Neuronal stem cell (in vitro differentiated cells): Measurements from ENCODE around the gene COASY.

ENCODE experiments used
- DNase-seq: peaks from one replicate; pipeline ENCODE4 v3.0.0-alpha.2; 2013; ENCODE audit warnings: low spot score
- H2AFZ ChIP-seq: one replicate; pipeline ENCODE4 v1.6.1; 2013; ENCODE audit warnings: mild to moderate bottlenecking, low read length, inconsistent platforms
- H2AK5ac ChIP-seq: 2 replicates; pipeline ENCODE4 v1.6.1; 2013; ENCODE audit warnings: low read depth, mild to moderate bottlenecking, inconsistent platforms, low read length, moderate library complexity, mixed read lengths
- H2BK120ac ChIP-seq: 2 replicates; pipeline ENCODE4 v1.6.1; 2013; ENCODE audit warnings: low read depth, mild to moderate bottlenecking, inconsistent platforms, low read length, moderate library complexity, mixed read lengths
- H2BK12ac ChIP-seq: one replicate; pipeline ENCODE4 v1.6.1; 2013; ENCODE audit warnings: low read length, inconsistent platforms
- H2BK15ac ChIP-seq: 2 replicates; pipeline ENCODE4 v1.6.1; 2013; ENCODE audit warnings: mild to moderate bottlenecking, low read length, inconsistent platforms, mixed read lengths
- H2BK5ac ChIP-seq: one replicate; pipeline ENCODE4 v1.6.1; 2013; ENCODE audit warnings: inconsistent platforms, mild to moderate bottlenecking, low read length, moderate library complexity
- H3K14ac ChIP-seq: one replicate; pipeline ENCODE4 v1.6.1; 2013; ENCODE audit warnings: low read length, inconsistent platforms
- H3K18ac ChIP-seq: 2 replicates; pipeline ENCODE4 v1.6.1; 2013; ENCODE audit warnings: low read length, inconsistent platforms
- H3K23ac ChIP-seq: 2 replicates; pipeline ENCODE4 v1.6.1; 2013; ENCODE audit warnings: low read depth, mild to moderate bottlenecking, mixed read lengths, low read length, inconsistent platforms; ENCODE audit not compliant: poor library complexity
- H3K27ac ChIP-seq: replicated peaks from 3 replicates; pipeline ENCODE4 v1.5.1; 2013; ENCODE audit warnings: low read length, inconsistent platforms
- H3K27me3 ChIP-seq, 3 experiments: 2 replicates each; pipeline ENCODE4 v1.6.1; 2013; ENCODE audit warnings: low read length in 3 of 3, mild to moderate bottlenecking in 2 of 3, inconsistent platforms in 1 of 3, low read depth in 1 of 3, mixed read lengths in 1 of 3, moderate library complexity in 1 of 3; ENCODE audit not compliant: control insufficient read depth in 3 of 3, insufficient read depth in 3 of 3
- H3K36me3 ChIP-seq, 2 donors: replicated peaks in 1 of 2; 2 replicates each; pipeline ENCODE4 v1.6.1; 2013; ENCODE audit warnings: low read length in 2 of 2; ENCODE audit not compliant: control insufficient read depth in 2 of 2, insufficient read depth in 2 of 2
- H3K4ac ChIP-seq: 2 replicates; pipeline ENCODE4 v1.6.1; 2013; ENCODE audit warnings: inconsistent platforms, mild to moderate bottlenecking, low read length, moderate library complexity
- H3K4me1 ChIP-seq, 2 donors: 1 replicate in 1 of 2; 2 replicates in 1 of 2; pipeline ENCODE4 v1.6.1; 2013; ENCODE audit warnings: low read length in 2 of 2, low read depth in 1 of 2; ENCODE audit not compliant: control insufficient read depth in 2 of 2, insufficient read depth in 1 of 2
- H3K4me2 ChIP-seq: one replicate; pipeline ENCODE4 v1.6.1; 2013; ENCODE audit warnings: mild to moderate bottlenecking, low read length, inconsistent platforms; ENCODE audit not compliant: insufficient read depth, poor library complexity, severe bottlenecking
- H3K4me3 ChIP-seq, 2 donors: 2 replicates each; pipeline ENCODE4 v1.5.1; 2013; ENCODE audit warnings: low read length in 2 of 2, mild to moderate bottlenecking in 2 of 2, inconsistent platforms in 1 of 2, moderate library complexity in 1 of 2
- H3K79me1 ChIP-seq: one replicate; pipeline ENCODE4 v1.6.1; 2013; ENCODE audit warnings: low read depth, mild to moderate bottlenecking, inconsistent platforms, low read length, moderate library complexity
- H3K9ac ChIP-seq: one replicate; pipeline ENCODE4 v1.6.1; 2013; ENCODE audit warnings: mild to moderate bottlenecking, low read depth, low read length, inconsistent platforms; ENCODE audit not compliant: poor library complexity
- H3K9me3 ChIP-seq, 2 donors: replicated peaks in 1 of 2; 2 replicates each; pipeline versions ENCODE3 to v1.6.1; 2013; ENCODE audit warnings: low read length in 2 of 2, mild to moderate bottlenecking in 2 of 2, inconsistent platforms in 1 of 2, low read depth in 1 of 2, mixed read lengths in 1 of 2, moderate library complexity in 1 of 2; ENCODE audit not compliant: control insufficient read depth in 2 of 2, insufficient read depth in 1 of 2
- H4K8ac ChIP-seq: one replicate; pipeline ENCODE4 v1.6.1; 2013; ENCODE audit warnings: low read depth, mild to moderate bottlenecking, inconsistent platforms, low read length, moderate library complexity
- H4K91ac ChIP-seq: one replicate; pipeline ENCODE4 v1.6.1; 2013; ENCODE audit warnings: low read length, low read depth, mild to moderate bottlenecking, inconsistent platforms; ENCODE audit not compliant: poor library complexity
- WGBS, 2 donors: extraction: QIAGEN DNeasy Blood & Tissue Kit; methylation state at CpG; one replicate each; pipeline ENCODE4 v1.1.7; 2013; ENCODE audit warnings: missing lambda C conversion rate in 2 of 2, mixed read lengths in 1 of 2; ENCODE audit not compliant: insufficient read length in 2 of 2, insufficient replicate concordance in 1 of 2; ENCODE audit errors: extremely low coverage in 2 of 2; 5-methylcytosine and 5-hydroxymethylcytosine counted together

COASY gene

GRCh38 chr17:42613699-42614295, 51.8 kb downstream of the COASY start:
- Histone ChIP-seq H2BK5ac (no peak overlapping the region), H2AK5ac (no peak overlapping the region), H3K4me2 (no peak overlapping the region), H3K23ac (peak overlapping the region; percentile 80), H3K36me3 (peaks cover 34 to 54% of the 10 kb centered on the region in 2 donors), H2BK12ac (no peak overlapping the region), H2BK15ac (no peak overlapping the region), H3K4me3 (no peak overlapping the region), H2BK120ac (no peak overlapping the region), H3K4me1 (peaks cover 3 to 4% of the 10 kb centered on the region in 2 donors), H3K14ac (no peak overlapping the region), H3K27me3 (no peaks in the 10 kb centered on the region), H4K91ac (no peak overlapping the region), H4K8ac (no peak overlapping the region), H2AFZ (no peak overlapping the region), H3K9ac (no peak overlapping the region), H3K18ac (no peak overlapping the region), H3K4ac (no peak overlapping the region), H3K9me3 (no peaks in the 10 kb centered on the region), H3K79me1 (peaks cover 5% of the 10 kb centered on the region), H3K27ac (no peak overlapping the region)
- DNase-seq, result no peak
- no CpG with 5 or more reads among the region's 17 CpGs for WGBS, 2 donors
